Upper lobe of left lung (tissue), 4 donors: Measurements from ENCODE around the gene ZMYND8.

Experiments used
- POLR2AphosphoS5 ChIP-seq, 2 donors: sonication (generic); formaldehyde crosslinking; IDR thresholded peaks; one replicate each; pipeline ENCODE4 v1.5.1; 2017; ENCODE audit warnings: antibody characterized with exemption in 2 of 2
- TF ChIP-seq, protein P1 (sequence below), 6 experiments: fragments of 450-650 bp in 4 of 6; fragments of 200-600 bp in 2 of 6; sonication (generic) in 2 of 6; IDR thresholded peaks; one replicate each; pipeline ENCODE4 v1.5.1; 2016 to 2019; ENCODE audit warnings: antibody characterized with exemption in 6 of 6

DNA sequence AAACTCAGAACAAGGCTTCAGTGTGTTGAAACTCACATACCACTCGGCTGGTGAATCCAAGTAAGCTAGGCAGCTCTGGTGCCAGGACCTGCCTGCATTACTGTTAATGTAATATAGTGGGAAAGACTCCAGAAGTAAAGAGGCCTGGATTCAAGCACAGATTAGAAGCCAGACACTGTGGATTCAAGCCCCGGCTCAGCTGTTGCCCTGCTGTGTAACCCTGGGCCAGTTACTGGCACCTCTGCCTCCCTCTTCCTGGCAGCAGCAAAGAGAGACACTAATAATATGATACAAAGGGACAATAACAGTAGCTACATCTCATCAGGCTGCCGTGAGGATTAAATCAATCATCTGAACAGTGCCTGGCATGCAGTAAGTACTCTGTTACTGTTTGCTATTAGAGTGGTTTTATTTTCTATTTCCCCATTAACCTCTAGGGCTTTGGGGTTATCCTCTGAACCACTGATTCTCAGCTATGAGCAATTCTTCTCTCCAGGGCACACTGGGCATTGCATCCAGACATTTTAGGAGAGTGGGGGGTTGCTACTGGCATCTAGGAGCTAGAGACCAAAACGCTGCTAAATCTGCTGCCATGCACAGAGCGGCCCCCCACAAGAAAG is 92.9 kb downstream of the ZMYND8 start:
- no peak for TF ChIP-seq POLR2AphosphoS5 (IDR thresholded peaks at IDR 0.05)
- TF ChIP-seq, protein P1, sequence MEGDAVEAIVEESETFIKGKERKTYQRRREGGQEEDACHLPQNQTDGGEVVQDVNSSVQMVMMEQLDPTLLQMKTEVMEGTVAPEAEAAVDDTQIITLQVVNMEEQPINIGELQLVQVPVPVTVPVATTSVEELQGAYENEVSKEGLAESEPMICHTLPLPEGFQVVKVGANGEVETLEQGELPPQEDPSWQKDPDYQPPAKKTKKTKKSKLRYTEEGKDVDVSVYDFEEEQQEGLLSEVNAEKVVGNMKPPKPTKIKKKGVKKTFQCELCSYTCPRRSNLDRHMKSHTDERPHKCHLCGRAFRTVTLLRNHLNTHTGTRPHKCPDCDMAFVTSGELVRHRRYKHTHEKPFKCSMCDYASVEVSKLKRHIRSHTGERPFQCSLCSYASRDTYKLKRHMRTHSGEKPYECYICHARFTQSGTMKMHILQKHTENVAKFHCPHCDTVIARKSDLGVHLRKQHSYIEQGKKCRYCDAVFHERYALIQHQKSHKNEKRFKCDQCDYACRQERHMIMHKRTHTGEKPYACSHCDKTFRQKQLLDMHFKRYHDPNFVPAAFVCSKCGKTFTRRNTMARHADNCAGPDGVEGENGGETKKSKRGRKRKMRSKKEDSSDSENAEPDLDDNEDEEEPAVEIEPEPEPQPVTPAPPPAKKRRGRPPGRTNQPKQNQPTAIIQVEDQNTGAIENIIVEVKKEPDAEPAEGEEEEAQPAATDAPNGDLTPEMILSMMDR (IDR thresholded peaks at IDR 0.05) = no peak
